Mesenchymal stem cell (in vitro differentiated cells and primary cell): ENCODE measurements around the gene ALDH5A1.

Experiments
- DNase-seq: peaks from one replicate; pipeline ENCODE4 v3.0.0-alpha.2; 2013
- H2AFZ ChIP-seq: one replicate; pipeline ENCODE4 v1.6.1; 2013; ENCODE audit warnings: low read depth, mild to moderate bottlenecking, control low read depth, inconsistent platforms, low read length, moderate library complexity
- H2AK5ac ChIP-seq: 2 replicates; pipeline ENCODE4 v1.6.1; 2013; ENCODE audit warnings: low read length, moderate library complexity, mild to moderate bottlenecking, inconsistent platforms; ENCODE audit not compliant: severe bottlenecking
- H2BK120ac ChIP-seq: one replicate; pipeline ENCODE4 v1.6.1; 2013; ENCODE audit warnings: low read depth, mild to moderate bottlenecking, inconsistent platforms, low read length, moderate library complexity
- H2BK12ac ChIP-seq, 2 experiments: one replicate each; pipeline ENCODE4 v1.6.1; 2013; ENCODE audit warnings: inconsistent platforms in 2 of 2, low read length in 2 of 2, mild to moderate bottlenecking in 2 of 2, moderate library complexity in 2 of 2, control low read depth in 1 of 2
- H2BK15ac ChIP-seq: one replicate; pipeline ENCODE4 v1.6.1; 2013; ENCODE audit warnings: mild to moderate bottlenecking, low read depth, inconsistent platforms; ENCODE audit not compliant: poor library complexity, severe bottlenecking
- H2BK5ac ChIP-seq: 2 replicates; pipeline ENCODE4 v1.6.1; 2013; ENCODE audit warnings: low read depth, mild to moderate bottlenecking, low read length, control low read depth, inconsistent platforms; ENCODE audit not compliant: poor library complexity, severe bottlenecking
- H3K14ac ChIP-seq, 2 experiments: one replicate each; pipeline ENCODE4 v1.6.1; 2013; ENCODE audit warnings: inconsistent platforms in 2 of 2, low read length in 2 of 2, control low read depth in 1 of 2, mild to moderate bottlenecking in 1 of 2, moderate library complexity in 1 of 2
- H3K18ac ChIP-seq, 2 experiments: one replicate each; pipeline ENCODE4 v1.6.1; 2013; ENCODE audit warnings: inconsistent platforms in 2 of 2, low read length in 2 of 2, control low read depth in 1 of 2, low read depth in 1 of 2, mild to moderate bottlenecking in 1 of 2
- H3K23ac ChIP-seq, 2 experiments: one replicate each; pipeline ENCODE4 v1.6.1; 2013; ENCODE audit warnings: inconsistent platforms in 2 of 2, low read length in 2 of 2, mild to moderate bottlenecking in 2 of 2, moderate library complexity in 2 of 2, control low read depth in 1 of 2
- H3K27ac ChIP-seq: 2 replicates; pipeline ENCODE4 v1.5.1; 2013; ENCODE audit warnings: mild to moderate bottlenecking, moderate library complexity, low read length, control low read depth, inconsistent platforms; ENCODE audit not compliant: poor library complexity, severe bottlenecking
- H3K27me3 ChIP-seq, 2 experiments: 2 replicates each; pipeline versions ENCODE4 v1.6.1 to v1.7.0; 2013; ENCODE audit warnings: low read length in 2 of 2, mild to moderate bottlenecking in 2 of 2, moderate library complexity in 2 of 2, control low read depth in 1 of 2, inconsistent platforms in 1 of 2; ENCODE audit not compliant: control insufficient read depth in 1 of 2, insufficient read depth in 1 of 2
- H3K36me3 ChIP-seq, 2 experiments: 2 replicates each; pipeline versions ENCODE4 v1.6.1 to v1.7.0; 2013; ENCODE audit warnings: low read length in 2 of 2, control low read depth in 1 of 2, inconsistent platforms in 1 of 2, low read depth in 1 of 2, mild to moderate bottlenecking in 1 of 2; ENCODE audit not compliant: insufficient read depth in 2 of 2, control insufficient read depth in 1 of 2
- H3K4ac ChIP-seq, 2 experiments: one replicate each; pipeline ENCODE4 v1.6.1; 2013; ENCODE audit warnings: inconsistent platforms in 2 of 2, low read length in 2 of 2, mild to moderate bottlenecking in 2 of 2, moderate library complexity in 2 of 2, control low read depth in 1 of 2, low read depth in 1 of 2
- H3K4me1 ChIP-seq: 2 replicates; pipeline ENCODE4 v1.6.1; 2013; ENCODE audit warnings: low read depth, low read length, control low read depth; ENCODE audit not compliant: control insufficient read depth, insufficient read depth
- H3K4me2 ChIP-seq: 2 replicates; pipeline ENCODE4 v1.6.1; 2013; ENCODE audit warnings: low read length, mild to moderate bottlenecking, inconsistent platforms; ENCODE audit not compliant: poor library complexity, severe bottlenecking
- H3K4me3 ChIP-seq, 2 experiments: 2 replicates each; pipeline versions ENCODE4 v1.5.1 to v1.7.0; 2013; ENCODE audit warnings: low read length in 2 of 2, mild to moderate bottlenecking in 2 of 2, control low read depth in 1 of 2, low read depth in 1 of 2; ENCODE audit not compliant: insufficient read depth in 1 of 2
- H3K79me1 ChIP-seq: replicated peaks from 2 replicates; pipeline ENCODE4 v1.6.1; 2013; ENCODE audit warnings: mild to moderate bottlenecking, control low read depth, low read length, inconsistent platforms; ENCODE audit not compliant: poor library complexity, severe bottlenecking
- H3K9ac ChIP-seq: 2 replicates; pipeline ENCODE4 v1.7.0; 2013; ENCODE audit warnings: mild to moderate bottlenecking, low read length, moderate library complexity
- H3K9me3 ChIP-seq: 2 replicates; pipeline ENCODE4 v1.7.0; 2013; ENCODE audit warnings: mild to moderate bottlenecking, low read length; ENCODE audit not compliant: control insufficient read depth
- H4K8ac ChIP-seq: one replicate; pipeline ENCODE4 v1.6.1; 2013; ENCODE audit warnings: inconsistent platforms, mild to moderate bottlenecking, low read length, moderate library complexity
- H4K91ac ChIP-seq: one replicate; pipeline ENCODE4 v1.6.1; 2013; ENCODE audit warnings: mild to moderate bottlenecking, low read length, inconsistent platforms
- WGBS: methylation state at CpG from one replicate; pipeline ENCODE4 v1.1.7; 2013; ENCODE audit warnings: mixed read lengths; 5-methylcytosine and 5-hydroxymethylcytosine counted together

ALDH5A1 gene

GRCh38 chr6:24545691-24546090, 50.9 kb downstream of the ALDH5A1 start:
- H3K23ac ChIP-seq, result no peak overlapping the region
- no peak overlapping the region for H4K91ac ChIP-seq
- H3K36me3 ChIP-seq, result no peaks in the 10 kb centered on the region
- no peak overlapping the region for H2AFZ ChIP-seq
- H3K18ac ChIP-seq, result no peak overlapping the region
- H2AK5ac ChIP-seq, result no peak overlapping the region
- H2BK12ac ChIP-seq, result no peak overlapping the region
- WGBS, result 93% methylated on average over 2 of the region's 3 CpGs
- peaks cover 4% of the 10 kb centered on the region for H3K4me1 ChIP-seq
- H3K9me3 ChIP-seq, result no peaks in the 10 kb centered on the region
- H2BK5ac ChIP-seq, result no peak overlapping the region
- no peak overlapping the region for H3K4ac ChIP-seq
- no peak overlapping the region for H2BK120ac ChIP-seq
- peaks cover 5 to 29% of the 10 kb centered on the region in 2 experiments for H3K27me3 ChIP-seq
- no peaks in the 10 kb centered on the region for H3K79me1 ChIP-seq
- H3K4me3 ChIP-seq, result no peak overlapping the region
- H3K27ac ChIP-seq, result no peak overlapping the region
- H3K9ac ChIP-seq, result no peak overlapping the region
- DNase-seq, result no peak
- H3K14ac ChIP-seq, result no peak overlapping the region
- no peak overlapping the region for H4K8ac ChIP-seq
- no peak overlapping the region for H3K4me2 ChIP-seq
- no peak overlapping the region for H2BK15ac ChIP-seq

- peaks cover 5 to 29% of the 10 kb centered on the region in 2 experiments for H3K27me3 ChIP-seq
- WGBS, result 89% methylated on average over 7 of the region's 7 CpGs
Observed at GRCh38 chr6:24546439-24546838, 51.7 kb downstream of the ALDH5A1 start.

GRCh38 chr6:24547243-24547642, 52.5 kb downstream of the ALDH5A1 start:
- Histone ChIP-seq H4K91ac (no peak overlapping the region), H2BK5ac (no peak overlapping the region), H4K8ac (no peak overlapping the region), H3K18ac (no peak overlapping the region), H2AK5ac (no peak overlapping the region), H3K36me3 (no peaks in the 10 kb centered on the region), H3K79me1 (no peaks in the 10 kb centered on the region), H3K27ac (no peak overlapping the region), H3K23ac (peak overlapping the region in 1 of 2 experiments; percentile 59), H3K4ac (no peak overlapping the region), H3K4me3 (no peak overlapping the region), H3K9ac (no peak overlapping the region), H3K9me3 (no peaks in the 10 kb centered on the region), H3K14ac (no peak overlapping the region), H3K4me1 (peaks cover 4% of the 10 kb centered on the region), H2BK12ac (no peak overlapping the region), H2AFZ (no peak overlapping the region), H2BK120ac (no peak overlapping the region), H2BK15ac (no peak overlapping the region), H3K27me3 (peaks cover 5 to 29% of the 10 kb centered on the region in 2 experiments), H3K4me2 (no peak overlapping the region)
- WGBS, result 39% methylated on average over 9 of the region's 12 CpGs
- no peak for DNase-seq

More at GRCh38 chr6:24546439-24546838, 51.7 kb downstream of the ALDH5A1 start:
- no peak overlapping the region for H4K8ac ChIP-seq
- no peak overlapping the region for H4K91ac ChIP-seq
- H3K18ac ChIP-seq, result no peak overlapping the region
- H2BK5ac ChIP-seq, result no peak overlapping the region
- no peak overlapping the region for H3K4me2 ChIP-seq
- H3K14ac ChIP-seq, result no peak overlapping the region
- no peaks in the 10 kb centered on the region for H3K36me3 ChIP-seq
- no peak overlapping the region for H3K23ac ChIP-seq
- H2BK15ac ChIP-seq, result no peak overlapping the region
- H2BK120ac ChIP-seq, result no peak overlapping the region
- no peak overlapping the region for H2AK5ac ChIP-seq
- H3K9me3 ChIP-seq, result no peaks in the 10 kb centered on the region
- H2AFZ ChIP-seq, result no peak overlapping the region
- H3K79me1 ChIP-seq, result no peaks in the 10 kb centered on the region
- no peak overlapping the region for H2BK12ac ChIP-seq
- DNase-seq, result no peak
- no peak overlapping the region for H3K27ac ChIP-seq
- H3K9ac ChIP-seq, result no peak overlapping the region
- H3K4me1 ChIP-seq, result peaks cover 4% of the 10 kb centered on the region
- H3K4me3 ChIP-seq, result no peak overlapping the region
- no peak overlapping the region for H3K4ac ChIP-seq

GRCh38 chr6:24549158-24549557, 54.4 kb downstream of the ALDH5A1 start:
- no peaks in the 10 kb centered on the region for H3K79me1 ChIP-seq
- DNase-seq, result no peak
- no peak overlapping the region for H4K8ac ChIP-seq
- H3K9ac ChIP-seq, result no peak overlapping the region
- H3K4me2 ChIP-seq, result no peak overlapping the region
- no peak overlapping the region for H2AFZ ChIP-seq
- no peak overlapping the region for H2AK5ac ChIP-seq
- H2BK5ac ChIP-seq, result no peak overlapping the region
- H3K23ac ChIP-seq, result no peak overlapping the region
- no peak overlapping the region for H2BK120ac ChIP-seq
- H3K4me3 ChIP-seq, result no peak overlapping the region
- no peaks in the 10 kb centered on the region for H3K36me3 ChIP-seq
- WGBS, result 89% methylated on average over 1 of the region's 1 CpG
- H3K4ac ChIP-seq, result no peak overlapping the region
- no peaks in the 10 kb centered on the region for H3K9me3 ChIP-seq
- H3K27me3 ChIP-seq, result peaks cover 5 to 29% of the 10 kb centered on the region in 2 experiments
- no peak overlapping the region for H2BK12ac ChIP-seq
- H3K14ac ChIP-seq, result no peak overlapping the region
- no peak overlapping the region for H3K18ac ChIP-seq
- no peak overlapping the region for H3K27ac ChIP-seq
- peaks cover 4% of the 10 kb centered on the region for H3K4me1 ChIP-seq
- H2BK15ac ChIP-seq, result no peak overlapping the region
- H4K91ac ChIP-seq, result no peak overlapping the region
